GM23248 (cell line): Measurements from ENCODE around the gene CMTM8. TPM values are rescaled to one million over a fixed set of nuclear protein-coding genes. Genes with fewer than 3 reads are reported as not detected.
"Not testable (repeated sequence)": the region's sequence is repeated elsewhere in the genome, so short reads cannot be mapped to it uniquely, and the experiment has no call there.

Experiments used
- DNase-seq: peaks from one replicate; pipeline ENCODE4 v3.0.0-alpha.2; 2015
- H2AFZ ChIP-seq: fragments of 200-600 bp; sonication (generic); 2 replicates; pipeline ENCODE4 v1.6.1; 2016; ENCODE audit warnings: antibody characterized with exemption
- H3F3A ChIP-seq: fragments of 200-600 bp; sonication (generic); 2 replicates; pipeline ENCODE4 v1.6.1; 2016; ENCODE audit warnings: mild to moderate bottlenecking, antibody characterized with exemption, mixed run types; ENCODE audit not compliant: insufficient read depth
- H3K27ac ChIP-seq: fragments of 200-600 bp; sonication (generic); 2 replicates; pipeline ENCODE4 v1.5.1; 2016; ENCODE audit warnings: mild to moderate bottlenecking
- H3K27me3 ChIP-seq: fragments of 200-600 bp; sonication (generic); replicated peaks from 2 replicates; pipeline ENCODE4 v1.6.1; 2016; ENCODE audit warnings: mild to moderate bottlenecking; ENCODE audit not compliant: insufficient read depth
- H3K36me3 ChIP-seq: fragments of 200-600 bp; sonication (generic); 2 replicates; pipeline ENCODE4 v1.6.1; 2016; ENCODE audit warnings: low read depth, mild to moderate bottlenecking
- H3K4me1 ChIP-seq: fragments of 200-600 bp; sonication (generic); 2 replicates; pipeline ENCODE4 v1.6.1; 2016; ENCODE audit warnings: mild to moderate bottlenecking; ENCODE audit not compliant: insufficient read depth
- H3K4me2 ChIP-seq: fragments of 200-600 bp; sonication (generic); one replicate; pipeline ENCODE4 v1.6.1; 2016; ENCODE audit warnings: mild to moderate bottlenecking; ENCODE audit not compliant: unreplicated experiment
- H3K4me3 ChIP-seq: fragments of 200-600 bp; sonication (generic); 2 replicates; pipeline ENCODE4 v1.5.1; 2016; ENCODE audit warnings: mild to moderate bottlenecking
- H3K79me2 ChIP-seq: fragments of 200-600 bp; sonication (generic); 2 replicates; pipeline ENCODE4 v1.6.1; 2016; ENCODE audit warnings: mild to moderate bottlenecking; ENCODE audit not compliant: insufficient read depth
- H3K9ac ChIP-seq: fragments of 200-600 bp; sonication (generic); 2 replicates; pipeline ENCODE4 v1.6.1; 2016; ENCODE audit warnings: mild to moderate bottlenecking
- H3K9me2 ChIP-seq: fragments of 200-600 bp; sonication (generic); 2 replicates; pipeline ENCODE4 v1.6.1; 2016; ENCODE audit warnings: mixed run types, mild to moderate bottlenecking, moderate library complexity; ENCODE audit not compliant: insufficient read depth
- H3K9me3 ChIP-seq: fragments of 200-600 bp; sonication (generic); one replicate; pipeline ENCODE4 v1.6.1; 2017; ENCODE audit warnings: low read depth
- H4K20me1 ChIP-seq: fragments of 200-600 bp; sonication (generic); 2 replicates; pipeline ENCODE4 v1.6.0; 2016; ENCODE audit not compliant: insufficient read depth
- EZH2 ChIP-seq: fragments of 200-600 bp; sonication (generic); IDR thresholded peaks from 2 replicates; pipeline ENCODE4 v1.6.1; 2018; ENCODE audit warnings: antibody characterized with exemption, mild to moderate bottlenecking; ENCODE audit not compliant: insufficient read depth, poor library complexity, severe bottlenecking
- EZH2phosphoT487 ChIP-seq: fragments of 200-600 bp; sonication (generic); IDR thresholded peaks from 2 replicates; pipeline ENCODE4 v1.6.1; 2018; ENCODE audit warnings: antibody characterized with exemption, moderate library complexity, mild to moderate bottlenecking, low read depth; ENCODE audit not compliant: insufficient read depth
- WGBS, 2 experiments: methylation state at CpG; one replicate each; pipeline ENCODE4 v1.1.6; 2015 to 2017; ENCODE audit warnings: low lambda C conversion rate in 2 of 2, low coverage in 1 of 2; ENCODE audit errors: missing lambda C conversion rate in 2 of 2; 5-methylcytosine and 5-hydroxymethylcytosine counted together
- in situ Hi-C: fragments of 300-500 bp; cut with MboI; formaldehyde crosslinking; loops from 2 replicates; pipeline ENCODE4 v1.15.0; 2020
- polyA plus RNA-seq: library from polyadenylated mRNA; unstranded; fragments of >200 nt; fragmentation: Nextera tagmentation; extraction: Ambion mirVana; gene quantifications from 2 replicates; pipeline ENCODE4 v1.2.1, GENCODE V29; 2016
- total RNA-seq: library from RNA; depleted of rRNA; stranded (reverse); fragments of >200 nt; shearing (Covaris generic); gene quantifications from 2 replicates; pipeline ENCODE4 v1.2.3, GENCODE V29; 2014; rRNA removed

Gene CMTM8
- total RNA-seq (not detected in 2 replicates), polyA plus RNA-seq (not detected in 2 replicates)

- peaks cover 87% of the 10 kb centered on the region for H3K27me3 ChIP-seq
- no peaks in the 10 kb centered on the region for H3K9me2 ChIP-seq
- no peaks in the 10 kb centered on the region for H3K36me3 ChIP-seq
- 1 to 3% methylated on average over 34 to 83 of the region's 96 CpGs for WGBS, 2 experiments
- H3F3A ChIP-seq: no peaks in the 10 kb centered on the region
- H3K9ac ChIP-seq: no peak within 1 kb of the TSS
- 0 out of 2 replicates have a peak, but pooled peaks have one; percentile 48 for TF ChIP-seq EZH2phosphoT487
- peak; percentile 86 for TF ChIP-seq EZH2
- H3K9me3 ChIP-seq: no peaks in the 10 kb centered on the region
- in situ Hi-C loops: no loop called here
- no peaks in the 10 kb centered on the region for H3K4me1 ChIP-seq
- no peaks in the 10 kb centered on the region for H3K79me2 ChIP-seq
- H3K27ac ChIP-seq: no peak within 1 kb of the TSS
- H4K20me1 ChIP-seq: no peaks in the 10 kb centered on the region
- H3K4me2 ChIP-seq: peak within 1 kb of the TSS; percentile 75
- H3K4me3 ChIP-seq: peak within 1 kb of the TSS; percentile 77
- H2AFZ ChIP-seq: peak within 1 kb of the TSS; percentile 90
- DNase-seq: peak; percentile 58
These were observed at the start of gene CMTM8 for GRCh38 chr3:32238453-32239306. Gene CMTM8, plus strand, starts transcription at chr3:32238680. Its CDS starts 293 bp downstream, at chr3:32238973.

- H3K4me1 ChIP-seq: no peaks in the 10 kb centered on the region
- no peak overlapping the region for H2AFZ ChIP-seq
- no peaks in the 10 kb centered on the region for H3K79me2 ChIP-seq
- no peaks in the 10 kb centered on the region for H3K9me2 ChIP-seq
- no peaks in the 10 kb centered on the region for H4K20me1 ChIP-seq
- in situ Hi-C loops: no loop called here
- DNase-seq: no peak
- H3K36me3 ChIP-seq: no peaks in the 10 kb centered on the region
- H3K27ac ChIP-seq: no peak overlapping the region
- no peaks in the 10 kb centered on the region for H3K9me3 ChIP-seq
- H3K4me2 ChIP-seq: no peak overlapping the region
- no peaks in the 10 kb centered on the region for H3F3A ChIP-seq
- H3K27me3 ChIP-seq: peaks cover 61% of the 10 kb centered on the region
- H3K9ac ChIP-seq: no peak overlapping the region
- 25 to 26% methylated on average over 3 of the region's 3 CpGs for WGBS, 2 experiments
- no peak overlapping the region for H3K4me3 ChIP-seq
- TF ChIP-seq EZH2phosphoT487 (no peak), EZH2 (no peak)
These were observed 48.8 kb upstream of the CMTM8 start for GRCh38 chr3:32189693-32190092.

GRCh38 chr3:32190556-32190955, 47.9 kb upstream of the CMTM8 start:
- H3K36me3 ChIP-seq, H3K27ac ChIP-seq, H3K4me3 ChIP-seq, H3K4me1 ChIP-seq, H3K79me2 ChIP-seq, H3K4me2 ChIP-seq, H3K9me3 ChIP-seq, H3F3A ChIP-seq, H3K9me2 ChIP-seq, H2AFZ ChIP-seq, H3K9ac ChIP-seq, DNase-seq, H4K20me1 ChIP-seq, in situ Hi-C loops: not testable (repeated sequence)
- WGBS, 2 experiments: 1 to 2% methylated on average over 6 of the region's 6 CpGs
- peaks cover 54% of the 10 kb centered on the region for H3K27me3 ChIP-seq

- Histone ChIP-seq H3K9me3 (no peaks in the 10 kb centered on the region), H3K9ac (no peak overlapping the region), H4K20me1 (no peaks in the 10 kb centered on the region), H3F3A (no peaks in the 10 kb centered on the region), H3K4me2 (no peak overlapping the region), H3K27me3 (peaks cover 49% of the 10 kb centered on the region), H3K9me2 (no peaks in the 10 kb centered on the region), H3K79me2 (no peaks in the 10 kb centered on the region), H2AFZ (no peak overlapping the region), H3K36me3 (no peaks in the 10 kb centered on the region), H3K27ac (no peak overlapping the region), H3K4me1 (no peaks in the 10 kb centered on the region), H3K4me3 (no peak overlapping the region)
- TF ChIP-seq EZH2 (no peak), EZH2phosphoT487 (no peak)
- in situ Hi-C loops: no loop called here
- no peak for DNase-seq
These were observed 45.4 kb upstream of the CMTM8 start for GRCh38 chr3:32193101-32193500.
